Right lobe of liver (tissue), 4 donors: ENCODE measurements around the gene GCSAM.

ENCODE experiments used
- CTCF ChIP-seq, 4 donors: fragments of 200-600 bp in 3 of 4; fragments of 450-650 bp in 1 of 4; IDR thresholded peaks; one replicate each; pipeline versions ENCODE4 v1.5.1 to v1.8.0; 2016 to 2022; ENCODE audit warnings: antibody characterized with exemption in 4 of 4, mild to moderate bottlenecking in 2 of 4
- POLR2A ChIP-seq: fragments of 450-650 bp; IDR thresholded peaks from one replicate; pipeline ENCODE4 v1.6.1; 2017; ENCODE audit warnings: antibody characterized with exemption, mild to moderate bottlenecking
- donor health status: DM: no; HTN: no; CAD: no.
- donor health status: DM: no; HTN: no; CAD: no.
- donor health status: DM: no; HTN: yes; CAD: no.

GRCh38 chr3:112170046-112170445 lies 37.0 kb upstream of the GCSAM start:
- TF ChIP-seq CTCF (IDR thresholded peaks at IDR 0.05) (no peak), POLR2A (no peak)
